NCI-H128 (cell line): ENCODE data around the gene PARPBP.
"Not testable (repeated sequence)": the region's sequence is repeated elsewhere in the genome, so short reads cannot be mapped to it uniquely, and the experiment has no call there.

Experiments
- DNase-seq: peaks from one replicate; lab custom pipeline; 2025; ENCODE audit not compliant: unreplicated experiment; lab: John Stamatoyannopoulos, UW

The PARPBP gene

DNA sequence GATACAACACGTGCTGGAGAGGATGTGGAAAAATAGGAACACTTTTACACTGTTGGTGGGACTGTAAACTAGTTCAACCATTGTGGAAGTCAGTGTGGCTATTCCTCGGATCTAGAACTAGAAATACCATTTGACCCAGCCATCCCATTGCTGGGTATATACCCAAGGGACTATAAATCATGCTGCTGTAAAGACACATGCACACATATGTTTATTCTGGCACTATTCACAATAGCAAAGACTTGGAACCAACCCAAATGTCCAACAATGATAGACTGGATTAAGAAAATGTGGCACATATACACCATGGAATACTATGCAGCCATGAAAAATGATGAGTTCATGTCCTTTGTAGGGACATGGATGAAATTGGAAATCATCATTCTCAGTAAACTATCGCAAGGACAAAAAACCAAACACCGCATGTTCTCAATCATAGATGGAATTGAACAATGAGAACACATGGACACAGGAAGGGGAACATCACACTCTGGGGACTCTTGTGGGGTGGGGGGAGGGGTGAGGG is 27.1 kb downstream of the PARPBP start:
- DNase-seq, result not testable (repeated sequence)

- not testable (repeated sequence) for DNase-seq
Observed at GRCh38 chr12:102155206-102155605, 35.2 kb downstream of the PARPBP start.

DNA sequence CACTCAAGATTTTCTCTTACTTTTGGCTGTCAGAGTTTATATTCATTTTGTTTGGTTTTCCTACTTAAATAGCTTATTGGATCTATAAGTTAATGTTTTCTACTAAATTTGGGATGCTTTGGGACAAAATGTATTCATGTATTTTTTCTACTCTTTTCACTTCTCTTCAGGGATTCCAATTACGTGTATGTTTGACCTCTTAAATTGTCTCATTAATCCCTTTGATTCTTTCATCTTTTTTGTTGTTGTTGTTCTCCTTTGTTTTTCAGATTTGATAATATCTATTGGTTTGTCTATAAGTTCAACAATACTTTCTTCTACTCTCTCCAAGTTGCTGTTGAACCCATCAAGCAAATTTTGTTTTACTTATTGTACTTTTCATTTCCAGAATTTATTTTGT is 43.4 kb downstream of the PARPBP start:
- no peak for DNase-seq

DNA sequence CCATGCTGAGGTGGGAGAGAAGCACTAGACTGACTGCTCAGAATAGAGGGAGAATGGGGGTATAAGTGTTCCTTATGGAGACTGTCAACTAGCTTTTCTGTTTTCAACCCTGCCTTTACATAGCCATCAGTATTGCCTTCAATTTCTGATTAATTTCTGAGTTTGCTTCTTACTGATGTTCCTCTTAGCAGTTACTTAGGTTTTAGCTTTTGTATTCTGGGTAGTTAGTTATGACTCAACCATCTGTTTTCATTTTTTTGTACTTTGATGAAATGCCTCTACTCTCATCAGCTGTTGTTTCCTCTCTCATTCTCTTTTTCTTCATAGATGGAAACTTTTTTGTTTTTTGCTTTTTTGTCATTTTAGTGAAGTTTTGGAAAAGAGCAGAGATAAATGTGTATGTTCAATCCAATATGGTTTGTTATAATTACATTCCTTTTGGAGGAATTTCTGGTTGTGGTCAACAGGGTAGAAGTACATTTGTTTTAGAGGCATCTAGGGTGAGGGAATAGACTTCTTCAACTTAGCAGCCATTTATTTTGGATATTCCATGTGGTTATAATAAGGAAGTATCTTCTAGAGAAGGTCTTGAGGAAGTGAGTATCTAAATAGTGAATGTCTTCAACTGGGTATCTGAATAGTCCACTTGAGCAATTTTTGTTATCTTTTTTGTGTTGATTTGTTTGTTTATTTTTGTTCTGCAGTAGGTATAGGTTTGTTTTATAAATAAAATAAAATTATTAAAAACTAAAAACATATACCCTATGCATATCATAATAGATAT is 48.0 kb downstream of the PARPBP start:
- DNase-seq, result no peak

- DNase-seq, result no peak
Observed at GRCh38 chr12:102169922-102170621, 50.1 kb downstream of the PARPBP start.

DNA sequence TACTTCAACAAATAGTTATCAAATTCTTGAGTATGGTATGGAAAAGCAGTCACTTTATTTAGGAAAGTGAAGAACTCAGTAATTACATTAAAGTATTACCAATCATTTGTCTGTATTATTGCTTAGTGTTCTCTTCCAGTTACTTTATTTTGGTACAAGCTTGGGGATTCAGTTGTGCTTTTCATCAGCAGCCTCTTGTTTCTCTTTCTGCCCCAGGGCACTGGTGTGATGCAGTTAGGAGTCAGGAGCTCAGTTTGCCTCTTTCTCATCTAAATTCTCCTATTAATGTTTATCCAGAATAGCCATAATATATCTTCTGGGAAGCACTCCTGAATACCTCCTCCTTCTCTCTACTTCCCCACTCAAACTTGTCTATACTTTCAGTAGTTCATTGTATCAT is 52.0 kb downstream of the PARPBP start:
- no peak for DNase-seq

DNA sequence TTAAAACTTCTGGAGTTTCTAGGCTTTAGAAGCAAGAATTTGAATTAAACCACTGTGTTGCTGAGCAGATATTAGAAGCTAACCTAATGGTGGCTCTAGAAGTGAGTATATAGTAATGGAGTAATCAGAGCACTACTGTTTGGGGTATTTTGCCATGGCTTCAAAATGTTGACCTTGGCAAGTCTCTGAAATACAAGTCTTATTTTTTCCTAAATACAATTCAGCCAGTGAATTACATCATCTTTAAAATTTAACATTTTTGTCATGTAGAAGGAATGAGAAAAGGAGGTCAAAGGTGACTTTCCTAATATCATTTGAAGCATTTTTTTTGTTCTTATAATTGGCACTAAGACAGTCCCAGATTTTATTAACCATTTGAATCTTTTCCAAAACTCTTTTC is 52.5 kb downstream of the PARPBP start:
- DNase-seq, result no peak

DNA sequence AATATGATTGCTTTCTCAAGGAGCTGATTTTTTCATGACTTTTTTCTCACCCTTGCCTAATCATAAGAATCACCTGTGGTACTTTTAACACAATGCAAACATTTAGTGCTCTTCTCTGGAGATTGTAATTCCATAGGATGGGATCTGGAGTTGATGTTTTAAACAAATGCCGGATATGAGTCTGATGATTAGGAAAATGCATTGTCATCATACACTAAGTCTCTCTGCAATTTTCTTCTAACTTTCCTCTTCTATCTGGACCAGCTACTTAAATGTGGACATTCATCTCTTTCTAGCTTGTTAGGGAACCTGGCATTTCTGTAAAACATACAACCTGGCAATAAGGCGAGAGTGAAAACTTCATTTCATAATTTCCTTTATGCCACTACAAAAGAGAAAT is 54.1 kb downstream of the PARPBP start:
- no peak for DNase-seq

DNA sequence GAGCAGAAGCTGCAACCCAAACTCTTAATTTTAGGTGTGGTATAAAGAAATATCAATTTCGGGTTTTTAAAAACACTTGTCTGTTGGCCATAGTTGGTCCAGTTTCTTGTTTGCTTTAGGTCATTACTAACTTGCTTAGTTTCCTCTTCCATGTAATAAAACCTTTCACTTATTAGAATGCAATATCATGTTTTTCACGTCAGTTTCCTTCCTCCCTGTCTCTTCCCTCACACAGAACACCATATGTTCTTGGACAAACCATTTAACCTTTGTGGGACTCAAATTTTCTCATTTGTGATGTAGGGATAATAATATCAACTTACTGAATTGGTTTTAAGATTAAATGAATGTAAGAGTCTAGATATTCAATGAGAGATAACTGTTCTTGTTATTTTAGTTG is 54.8 kb downstream of the PARPBP start:
- no peak for DNase-seq

DNA sequence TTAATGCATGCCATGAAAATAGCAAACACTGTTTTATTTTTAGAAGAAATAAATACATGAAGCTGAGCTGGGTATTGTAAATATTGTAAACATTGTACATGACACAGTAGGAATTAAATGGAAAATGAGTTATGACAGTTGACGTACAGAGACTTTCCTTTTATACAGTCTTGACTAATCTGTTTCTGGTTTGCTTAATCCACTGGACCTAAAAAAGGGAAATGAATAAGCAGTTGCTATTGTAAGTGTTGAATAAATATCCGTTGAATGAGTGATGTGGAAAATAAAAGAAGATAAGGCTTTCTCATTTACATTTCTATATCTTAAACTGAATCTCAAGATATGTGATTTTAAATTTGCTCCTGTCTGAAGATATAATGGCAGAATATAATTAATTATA is 62.7 kb downstream of the PARPBP start:
- DNase-seq, result no peak

GRCh38 chr12:102195826-102196225 is 75.8 kb downstream of the PARPBP start:
- no peak for DNase-seq

- no peak for DNase-seq
Observed at GRCh38 chr12:102197789-102198188, 77.8 kb downstream of the PARPBP start, which contains the start of gene PMCH. Gene PMCH, minus strand, starts transcription at chr12:102197833. Its CDS starts 63 bp downstream, at chr12:102197770.

DNA sequence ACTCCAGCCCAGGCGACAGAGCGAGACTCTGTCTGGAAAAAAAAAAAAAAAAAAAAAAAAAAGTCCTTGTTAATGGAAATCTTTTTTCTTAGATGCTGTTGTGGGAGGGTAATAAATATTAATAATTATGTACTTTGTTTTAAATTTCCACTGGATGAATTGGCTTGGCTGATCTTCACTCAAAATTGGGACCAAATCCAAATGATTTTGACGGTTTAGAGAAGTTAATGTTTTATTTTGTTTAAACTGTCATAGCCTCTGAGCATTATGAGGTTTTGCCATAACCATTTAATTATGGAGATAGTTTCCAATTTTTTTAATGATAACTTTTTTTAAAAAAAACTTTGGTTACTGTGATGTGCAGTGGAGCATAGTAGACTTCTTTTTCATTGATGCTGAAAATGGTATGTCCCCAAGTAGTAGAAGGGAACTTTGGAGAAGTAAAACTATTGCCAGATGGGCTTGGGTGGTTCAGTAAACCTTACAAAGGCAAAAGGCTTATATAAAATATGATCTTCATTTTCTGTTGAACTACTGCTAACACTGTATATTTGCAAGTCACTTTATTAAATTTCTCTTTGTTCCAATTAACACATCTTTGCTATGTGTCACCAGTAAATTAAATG is 81.6 kb downstream of the PARPBP start:
- DNase-seq, result no peak

GRCh38 chr12:102202556-102202955 is 82.6 kb downstream of the PARPBP start:
- no peak for DNase-seq

DNA sequence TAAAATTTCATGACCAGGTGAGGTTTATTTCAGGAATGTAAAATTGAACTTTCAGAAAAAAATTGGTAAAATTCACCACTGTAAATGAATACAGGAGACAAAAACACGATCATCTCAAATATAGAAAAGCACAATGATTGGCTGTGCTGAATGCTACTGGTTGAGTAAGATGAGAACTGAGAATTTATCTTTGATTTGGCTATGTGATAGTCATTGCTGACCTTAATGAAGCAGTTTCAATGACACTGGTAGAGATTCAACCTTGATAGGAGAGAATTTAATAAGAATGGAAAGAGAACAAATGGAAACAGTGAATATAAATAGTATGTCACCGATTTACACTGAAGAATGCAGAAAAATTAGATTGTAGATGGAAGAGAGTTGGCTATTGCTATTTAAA is 84.0 kb downstream of the PARPBP start:
- no peak for DNase-seq

DNA sequence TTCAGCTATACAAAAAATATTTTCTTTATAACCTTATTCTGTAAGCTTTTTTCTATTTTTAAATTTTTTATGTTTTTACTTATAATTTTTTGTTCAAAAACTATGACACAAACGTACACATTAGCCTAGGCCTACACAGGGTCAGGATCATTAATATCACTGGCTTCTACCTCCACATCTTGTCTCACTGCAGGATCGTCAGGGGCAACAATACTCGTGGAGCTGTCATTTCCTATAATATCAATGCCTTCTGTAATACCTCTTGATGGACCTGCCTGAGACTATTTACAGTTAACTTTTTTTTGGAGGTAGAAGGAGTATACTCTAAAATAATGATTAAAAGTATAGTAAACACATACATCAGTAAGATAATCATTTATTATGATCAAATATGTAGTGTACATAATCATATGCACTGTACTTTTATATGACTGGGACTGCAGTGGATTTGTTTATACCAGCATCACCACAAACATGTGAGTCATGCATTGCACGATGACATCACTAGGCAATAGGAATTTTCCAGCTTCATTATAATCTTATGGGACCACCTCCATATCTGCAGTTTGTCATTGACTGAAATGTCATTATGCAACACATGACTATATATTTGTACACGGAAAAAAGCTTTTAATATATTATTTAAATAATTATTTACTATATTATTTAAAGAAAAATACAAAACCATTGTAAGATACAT is 96.2 kb downstream of the PARPBP start:
- DNase-seq, result no peak

- DNase-seq, result no peak
Observed at GRCh38 chr12:102220736-102221135, 100.8 kb downstream of the PARPBP start.

GRCh38 chr12:102227954-102228353 is 108.0 kb downstream of the PARPBP start:
- no peak for DNase-seq

DNA sequence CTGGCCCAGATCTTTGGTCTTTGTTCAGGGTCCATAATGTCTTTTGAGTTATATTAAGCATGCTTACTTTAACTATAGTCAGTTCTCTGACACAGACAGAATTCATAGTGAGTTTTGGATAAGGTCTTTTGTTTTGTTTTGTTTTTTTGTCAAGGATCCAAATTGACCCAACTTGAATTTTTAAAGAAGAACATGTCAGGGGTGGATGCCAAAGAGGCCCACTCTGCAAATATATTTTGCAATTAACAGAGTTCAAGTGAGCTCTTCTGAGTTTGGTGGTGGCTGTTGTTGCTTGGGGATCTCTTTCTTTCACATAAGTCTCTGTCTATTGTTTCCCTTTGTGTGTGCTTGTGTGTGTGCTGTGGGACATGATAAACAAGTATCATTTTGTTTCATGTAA is 112.1 kb downstream of the PARPBP start:
- no peak for DNase-seq

DNA sequence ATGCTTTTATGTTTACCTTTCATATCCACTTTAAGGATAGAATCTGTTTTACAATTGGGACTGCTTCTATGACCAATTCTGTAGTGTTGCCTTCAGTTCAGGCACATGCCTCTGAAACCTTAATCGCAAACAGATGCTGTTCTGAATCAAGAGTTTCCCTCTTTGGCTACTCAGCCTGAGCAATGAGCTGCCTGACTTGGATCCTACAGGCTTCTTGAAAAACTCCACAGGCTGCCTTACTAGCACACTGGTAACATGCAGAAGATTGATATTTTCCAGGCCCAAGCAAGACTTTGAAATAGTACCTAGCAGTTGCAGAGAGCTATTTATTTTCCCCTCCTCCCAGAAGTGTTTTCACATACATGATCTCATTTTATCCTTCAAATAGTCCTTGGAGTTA is 112.5 kb downstream of the PARPBP start:
- DNase-seq, result no peak

DNA sequence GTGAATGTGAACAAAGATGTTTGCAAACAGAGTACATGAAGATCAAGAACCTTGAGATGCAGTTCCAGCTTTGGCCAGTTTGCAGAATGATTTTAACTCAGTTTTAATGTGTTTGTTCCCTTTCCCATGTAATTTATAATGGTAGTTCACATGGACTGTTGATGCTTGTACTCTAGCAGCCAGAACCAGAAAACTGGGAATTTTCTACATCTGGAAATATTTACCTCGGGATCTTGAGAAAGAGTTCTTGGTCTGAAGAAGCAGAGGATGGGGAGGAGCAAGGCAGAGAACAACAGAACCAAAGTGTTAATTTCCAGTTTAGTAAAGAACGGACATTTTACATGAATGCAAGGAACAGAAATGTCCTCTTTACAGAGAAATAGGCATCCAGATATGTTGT is 114.6 kb downstream of the PARPBP start:
- DNase-seq, result no peak
